ENCODE measurements around the gene SYT9.

The SYT9 gene

DNA sequence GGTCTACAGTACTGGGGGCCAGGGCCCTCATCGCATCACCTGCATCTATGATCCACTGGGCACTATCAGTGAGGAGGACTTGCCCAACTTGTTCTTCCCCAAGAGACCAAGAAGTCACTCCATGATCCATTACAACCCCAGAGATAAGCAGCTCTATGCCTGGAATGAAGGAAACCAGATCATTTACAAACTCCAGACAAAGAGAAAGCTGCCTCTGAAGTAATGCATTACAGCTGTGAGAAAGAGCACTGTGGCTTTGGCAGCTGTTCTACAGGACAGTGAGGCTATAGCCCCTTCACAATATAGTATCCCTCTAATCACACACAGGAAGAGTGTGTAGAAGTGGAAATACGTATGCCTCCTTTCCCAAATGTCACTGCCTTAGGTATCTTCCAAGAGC, 258.3 kb downstream of the SYT9 start:
- TF ChIP-seq, protein P1, sequence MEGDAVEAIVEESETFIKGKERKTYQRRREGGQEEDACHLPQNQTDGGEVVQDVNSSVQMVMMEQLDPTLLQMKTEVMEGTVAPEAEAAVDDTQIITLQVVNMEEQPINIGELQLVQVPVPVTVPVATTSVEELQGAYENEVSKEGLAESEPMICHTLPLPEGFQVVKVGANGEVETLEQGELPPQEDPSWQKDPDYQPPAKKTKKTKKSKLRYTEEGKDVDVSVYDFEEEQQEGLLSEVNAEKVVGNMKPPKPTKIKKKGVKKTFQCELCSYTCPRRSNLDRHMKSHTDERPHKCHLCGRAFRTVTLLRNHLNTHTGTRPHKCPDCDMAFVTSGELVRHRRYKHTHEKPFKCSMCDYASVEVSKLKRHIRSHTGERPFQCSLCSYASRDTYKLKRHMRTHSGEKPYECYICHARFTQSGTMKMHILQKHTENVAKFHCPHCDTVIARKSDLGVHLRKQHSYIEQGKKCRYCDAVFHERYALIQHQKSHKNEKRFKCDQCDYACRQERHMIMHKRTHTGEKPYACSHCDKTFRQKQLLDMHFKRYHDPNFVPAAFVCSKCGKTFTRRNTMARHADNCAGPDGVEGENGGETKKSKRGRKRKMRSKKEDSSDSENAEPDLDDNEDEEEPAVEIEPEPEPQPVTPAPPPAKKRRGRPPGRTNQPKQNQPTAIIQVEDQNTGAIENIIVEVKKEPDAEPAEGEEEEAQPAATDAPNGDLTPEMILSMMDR (IDR thresholded peaks at IDR 0.05), result no peak

DNA sequence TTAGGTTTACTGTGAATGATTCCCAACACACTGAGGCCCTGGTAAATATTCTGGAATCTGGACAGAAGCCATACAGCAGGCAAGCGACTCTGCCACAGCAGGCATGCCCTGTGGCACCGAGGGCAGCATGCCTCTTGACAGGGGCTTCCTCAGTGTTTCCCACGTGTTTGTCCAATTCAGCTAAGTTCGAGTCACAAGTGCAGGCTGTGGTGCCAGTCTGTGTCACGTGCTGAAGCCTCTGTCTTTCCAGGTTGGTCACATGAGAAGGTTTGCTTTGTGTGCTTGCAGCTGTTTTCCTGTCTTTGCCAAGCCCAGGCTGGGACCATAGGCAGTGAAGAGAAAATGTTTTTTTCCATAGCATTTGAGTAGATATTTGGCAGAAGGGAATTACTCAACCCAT, 259.7 kb downstream of the SYT9 start:
- TF ChIP-seq, protein P1 (IDR thresholded peaks at IDR 0.05), result no peak

DNA sequence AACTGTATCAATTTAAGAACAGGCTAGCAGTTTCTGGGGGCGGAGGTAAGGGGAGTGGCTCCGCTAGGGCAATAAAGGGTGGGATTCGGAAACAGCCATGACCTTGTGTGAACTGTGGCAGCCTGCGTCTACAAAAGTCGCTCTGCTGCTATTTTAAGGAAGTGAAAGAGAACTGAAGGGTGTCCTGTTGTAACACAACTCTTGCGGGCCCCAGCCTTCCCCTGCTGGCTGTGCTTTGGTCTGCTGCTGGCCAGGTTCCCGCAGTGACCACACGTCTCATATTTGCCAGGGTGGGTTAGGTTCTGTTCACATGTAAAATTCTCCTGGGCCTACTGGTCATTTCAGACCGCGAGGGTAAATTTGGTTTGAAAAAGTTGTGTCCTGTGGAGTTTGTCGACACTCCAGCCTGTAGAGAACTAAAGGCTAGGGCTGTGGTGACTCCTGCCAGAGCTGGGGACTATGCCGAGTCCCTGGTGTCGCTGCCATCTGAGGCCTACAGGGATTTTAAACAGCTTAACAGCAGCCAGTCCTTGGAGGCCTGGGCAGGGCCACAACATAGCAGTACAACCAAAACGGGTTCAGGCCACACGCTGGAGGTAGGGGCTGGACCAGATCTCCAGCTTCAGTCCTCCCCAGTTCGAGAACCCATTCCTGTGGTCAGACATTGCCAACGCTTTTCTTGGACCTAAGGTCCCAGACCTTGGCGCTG, 261.0 kb downstream of the SYT9 start:
- TF ChIP-seq, protein P1 (IDR thresholded peaks at IDR 0.05), result no peak

DNA sequence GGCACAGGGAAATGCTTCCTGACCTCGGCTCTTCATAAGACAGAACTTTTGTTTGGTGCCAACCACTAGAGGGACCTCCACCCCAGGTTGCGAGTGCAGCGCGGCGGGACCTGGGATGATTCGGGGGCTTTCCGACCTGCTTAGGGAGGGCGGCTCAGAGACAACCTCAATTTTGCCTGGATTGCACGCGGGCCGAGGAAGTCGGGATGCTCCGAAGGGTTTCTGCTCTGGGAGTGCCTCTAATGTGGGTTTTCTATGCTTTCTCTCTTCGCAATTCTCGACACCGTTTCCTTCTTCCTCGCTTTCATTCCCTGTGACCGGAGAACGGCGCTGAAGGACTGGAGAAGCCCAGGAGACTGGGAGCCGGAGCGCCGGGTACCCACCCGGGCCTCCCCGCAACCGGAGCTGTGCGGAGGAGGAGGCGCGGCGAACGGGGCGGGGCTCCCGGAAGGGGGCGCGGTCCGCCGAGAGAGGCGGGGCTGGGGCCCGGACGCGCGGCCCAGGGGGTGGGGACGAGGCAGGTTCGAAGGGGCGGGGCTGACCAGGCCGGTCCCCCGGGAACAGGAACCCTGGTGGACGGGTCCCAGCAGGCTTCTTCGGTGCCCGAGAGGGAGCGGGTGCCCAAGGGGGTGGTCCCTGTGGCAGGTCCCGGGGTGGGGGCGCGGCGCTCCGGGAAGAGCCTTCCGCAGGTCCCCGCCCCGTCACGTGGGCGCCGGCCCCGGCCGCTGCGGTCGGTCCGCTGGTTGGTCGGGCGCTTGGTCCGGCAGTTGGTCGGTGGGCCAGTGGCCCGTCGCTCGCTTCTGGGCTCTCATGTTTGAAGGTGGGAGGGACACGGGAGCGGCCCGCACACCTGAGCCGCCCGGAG, 261.8 kb downstream of the SYT9 start, which contains the start of gene PPFIBP2:
PPFIBP2 (plus strand) TSS at position 766 of the 865 bp plus-strand sequence. CDS start 35,477 bp downstream, outside the sequence.
- TF ChIP-seq, protein P1 (IDR thresholded peaks at IDR 0.05), result peak; percentile 82

DNA sequence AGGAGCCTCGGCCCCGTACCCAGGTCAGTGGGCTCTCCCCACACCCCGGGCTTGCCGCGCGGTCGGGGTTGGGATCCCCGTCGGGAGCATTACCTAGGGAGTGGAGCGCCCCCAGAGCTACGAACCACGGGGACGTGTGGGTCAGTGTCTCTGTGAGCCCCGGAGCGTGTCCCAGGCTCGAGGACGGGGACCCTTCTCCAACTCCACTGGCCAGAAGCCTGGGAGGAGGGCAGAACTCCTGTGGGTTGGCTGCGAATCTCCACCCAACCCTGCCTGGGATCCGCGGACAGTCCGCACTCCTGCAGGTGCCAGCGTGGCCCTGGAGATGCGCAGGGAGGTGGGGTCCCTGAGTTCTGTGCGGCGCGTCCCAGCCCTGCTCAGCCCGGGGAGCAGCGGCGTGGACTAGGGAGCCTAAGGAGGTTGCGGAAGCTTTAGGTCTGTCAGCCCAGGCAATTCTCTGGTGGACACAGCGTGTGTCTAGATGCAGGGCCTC, 262.4 kb downstream of the SYT9 start:
- TF ChIP-seq, protein P1 (IDR thresholded peaks at IDR 0.05), result no peak

DNA sequence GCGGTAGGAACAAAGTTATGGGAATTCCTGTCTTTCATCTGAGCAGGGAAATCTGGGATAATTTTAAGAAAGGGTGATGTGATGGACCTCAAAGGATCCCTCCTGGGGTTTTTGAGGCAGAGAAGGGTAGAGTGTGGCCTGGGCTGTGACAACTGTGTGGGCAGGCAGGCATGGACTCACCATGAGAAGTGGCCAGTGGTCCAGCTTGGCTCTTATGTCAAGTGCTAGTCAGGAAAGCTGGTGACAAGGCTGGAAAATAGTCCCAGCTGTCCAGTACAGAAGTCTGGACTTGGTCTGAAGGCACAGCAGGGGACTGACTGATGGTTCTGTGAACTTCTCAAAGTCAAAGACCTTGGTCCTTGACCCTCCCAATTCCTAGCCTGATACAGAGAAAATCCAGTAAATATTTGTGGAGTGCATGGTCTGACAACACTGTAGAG, 263.8 kb downstream of the SYT9 start:
- TF ChIP-seq, protein P1 (IDR thresholded peaks at IDR 0.05), result no peak

DNA sequence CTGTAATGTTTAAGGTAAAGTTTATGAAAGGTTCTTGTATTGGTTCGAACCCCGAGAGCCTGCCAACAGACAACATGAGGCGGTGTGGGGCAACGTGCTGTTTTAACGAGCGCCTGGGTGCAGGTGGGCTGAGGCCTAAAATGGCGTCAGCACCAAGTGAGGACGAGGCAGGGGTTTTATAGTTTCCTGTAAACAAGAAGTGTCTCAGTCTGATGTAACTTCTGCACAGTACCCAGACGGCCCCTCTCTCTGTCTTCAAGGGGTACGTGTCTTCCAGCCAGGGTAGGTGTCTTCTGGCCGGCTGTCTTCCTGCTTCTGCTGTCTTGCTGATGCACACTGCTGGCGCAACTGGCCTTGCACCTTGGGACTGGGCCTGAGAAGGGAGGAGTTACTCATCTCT, 264.8 kb downstream of the SYT9 start:
- TF ChIP-seq, protein P1 (IDR thresholded peaks at IDR 0.05), result no peak

Data from LNCAP (cell line).